GM12801 (cell line): ENCODE measurements around the gene CD59.

Experiments
- CTCF ChIP-seq: IDR thresholded peaks from one replicate; pipeline ENCODE4 v1.5.1; 2011; ENCODE audit warnings: control low read depth; ENCODE audit not compliant: insufficient read length; ENCODE audit errors: extremely low read depth

CD59 gene

GRCh38 chr11:33774736-33775466 lies 38.7 kb upstream of the CD59 start:
- no peak for TF ChIP-seq CTCF

- TF ChIP-seq CTCF: no peak
Observed at GRCh38 chr11:33773987-33774735, 37.9 kb upstream of the CD59 start, which contains the start of gene FBXO3. Gene FBXO3, minus strand, starts transcription at chr11:33774520. Its CDS starts 23 bp downstream, at chr11:33774497.

- no peak for TF ChIP-seq CTCF
Observed at GRCh38 chr11:33773404-33773986, 37.3 kb upstream of the CD59 start.

- TF ChIP-seq CTCF: no peak
Observed at GRCh38 chr11:33772870-33773269, 36.6 kb upstream of the CD59 start.

- no peak for TF ChIP-seq CTCF
Observed at GRCh38 chr11:33772300-33772699, 36.1 kb upstream of the CD59 start.

- TF ChIP-seq CTCF: no peak
Observed at GRCh38 chr11:33770236-33770635, 34.0 kb upstream of the CD59 start.

GRCh38 chr11:33769542-33769941 lies 33.3 kb upstream of the CD59 start:
- TF ChIP-seq CTCF: no peak
